ENCODE results near the gene ALPL. TPM values are rescaled to one million over a fixed set of nuclear protein-coding genes. Genes with fewer than 3 reads are reported as not detected.

ALPL gene
- total and polyA plus RNA-seq, 2 of the 4 experiments (the other 2 are of a cell fraction), result 0.54 to 2.2 TPM

DNA sequence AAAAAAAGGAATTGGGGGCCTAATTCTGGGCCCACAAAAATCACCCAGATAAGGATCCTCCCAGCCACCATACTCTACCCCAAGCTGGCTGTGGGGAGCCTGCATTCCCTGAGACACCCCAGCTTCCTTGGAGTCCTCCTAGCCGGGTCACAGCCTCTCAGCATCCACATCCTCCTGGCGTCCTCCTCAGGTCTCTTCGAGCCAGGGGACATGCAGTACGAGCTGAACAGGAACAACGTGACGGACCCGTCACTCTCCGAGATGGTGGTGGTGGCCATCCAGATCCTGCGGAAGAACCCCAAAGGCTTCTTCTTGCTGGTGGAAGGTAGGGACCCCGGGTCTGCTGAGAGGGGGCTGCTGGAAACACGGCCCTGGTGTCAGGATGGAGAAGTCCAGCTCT is 64.3 kb downstream of the ALPL start:
- H3K36me3 ChIP-seq (ENCODE audit: control insufficient read depth, insufficient read depth, low read length), result no peaks in the 10 kb centered on the region
- TF ChIP-seq CHD1 (IDR thresholded peaks at IDR 0.05; ENCODE audit: low read depth, low read length) (no peak), FOS (IDR thresholded peaks at IDR 0.05; ENCODE audit: low read depth, low read length) (no peak), SMC3 (IDR thresholded peaks at IDR 0.05; ENCODE audit: low read depth, low read length) (no peak), POLR2A (IDR thresholded peaks at IDR 0.05; ENCODE audit: low read depth, low read length) (no peak), NFE2L2 (IDR thresholded peaks at IDR 0.05; ENCODE audit: low read depth, low read length) (no peak), MXI1 (IDR thresholded peaks at IDR 0.05; ENCODE audit: borderline replicate concordance, low read depth, low read length) (no peak), CEBPB (IDR thresholded peaks at IDR 0.05; ENCODE audit: low read depth, low read length) (no peak), RAD21 (IDR thresholded peaks at IDR 0.05; ENCODE audit: low read length) (no peak), BHLHE40 (IDR thresholded peaks at IDR 0.05; ENCODE audit: low read depth, low read length) (no peak), RCOR1 (IDR thresholded peaks at IDR 0.05; ENCODE audit: insufficient replicate concordance, low read length) (no peak)
- TF ChIP-seq, protein P1, sequence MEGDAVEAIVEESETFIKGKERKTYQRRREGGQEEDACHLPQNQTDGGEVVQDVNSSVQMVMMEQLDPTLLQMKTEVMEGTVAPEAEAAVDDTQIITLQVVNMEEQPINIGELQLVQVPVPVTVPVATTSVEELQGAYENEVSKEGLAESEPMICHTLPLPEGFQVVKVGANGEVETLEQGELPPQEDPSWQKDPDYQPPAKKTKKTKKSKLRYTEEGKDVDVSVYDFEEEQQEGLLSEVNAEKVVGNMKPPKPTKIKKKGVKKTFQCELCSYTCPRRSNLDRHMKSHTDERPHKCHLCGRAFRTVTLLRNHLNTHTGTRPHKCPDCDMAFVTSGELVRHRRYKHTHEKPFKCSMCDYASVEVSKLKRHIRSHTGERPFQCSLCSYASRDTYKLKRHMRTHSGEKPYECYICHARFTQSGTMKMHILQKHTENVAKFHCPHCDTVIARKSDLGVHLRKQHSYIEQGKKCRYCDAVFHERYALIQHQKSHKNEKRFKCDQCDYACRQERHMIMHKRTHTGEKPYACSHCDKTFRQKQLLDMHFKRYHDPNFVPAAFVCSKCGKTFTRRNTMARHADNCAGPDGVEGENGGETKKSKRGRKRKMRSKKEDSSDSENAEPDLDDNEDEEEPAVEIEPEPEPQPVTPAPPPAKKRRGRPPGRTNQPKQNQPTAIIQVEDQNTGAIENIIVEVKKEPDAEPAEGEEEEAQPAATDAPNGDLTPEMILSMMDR (conservative IDR thresholded peaks at IDR 0.05; ENCODE audit: low read depth, low read length), result no peak
- no peak overlapping the region for H2BK15ac ChIP-seq (ENCODE audit: low read depth, low read length)
- H3K9me3 ChIP-seq (ENCODE audit: control insufficient read depth, insufficient read depth, low read length), result peaks cover 4% of the 10 kb centered on the region
- peaks cover 2% of the 10 kb centered on the region for H3K4me1 ChIP-seq (ENCODE audit: control insufficient read depth, insufficient read depth, low read length)
- peak overlapping the region; percentile 5 for H2AK9ac ChIP-seq (replicated peaks; ENCODE audit: low read depth, low read length, poor library complexity)
- no peak overlapping the region for H3K9ac ChIP-seq (ENCODE audit: low read depth, low read length)
- no peak overlapping the region for H3K18ac ChIP-seq (ENCODE audit: low read depth, low read length)
- no peak overlapping the region for H3K23ac ChIP-seq (ENCODE audit: low read depth, low read length)
- no TSS peak for BruUV-seq (replicated peaks)
- no peak overlapping the region for H2BK120ac ChIP-seq (ENCODE audit: low read depth, low read length)
- H2AFZ ChIP-seq (replicated peaks; ENCODE audit: low read length, poor library complexity), result no peak overlapping the region
- H4K8ac ChIP-seq (ENCODE audit: low read depth in 2 of 2, low read length in 2 of 2), result no peak overlapping the region
- H3K14ac ChIP-seq (replicated peaks; ENCODE audit: low read depth, low read length), result no peak overlapping the region
- H3K4me2 ChIP-seq (ENCODE audit: low read depth, low read length), result no peak overlapping the region
- no peaks in the 10 kb centered on the region; the same call in 1 of the 2 replicates for H3K27me3 ChIP-seq (ENCODE audit: control insufficient read depth, insufficient read depth, low read length)
- in situ Hi-C loops (cut with MboI; ENCODE audit: low sequenced_read_pairs), result loop anchor here (5.0 kb wide), 1 partner anchor 201 kb away; no protein-coding TSS in a partner anchor
- H4K5ac ChIP-seq (ENCODE audit: low read depth, low read length), result no peak overlapping the region
- H3K79me1 ChIP-seq (ENCODE audit: low read depth in 1 of 2, low read length in 2 of 2), result no peaks in the 10 kb centered on the region
- 0 out of 2 replicates have a peak, but pooled peaks cover 3% of the 10 kb centered on the region for H4K20me1 ChIP-seq (ENCODE audit: insufficient read depth, low read length)
- no peak overlapping the region for H3K4ac ChIP-seq (ENCODE audit: low read depth, low read length)
- no peak overlapping the region for H2BK20ac ChIP-seq (ENCODE audit: low read depth, low read length)
- intact Hi-C loops (cut with micrococcal nuclease), result loop anchor here (10.0 kb wide), 1 partner anchor 309 kb away; no protein-coding TSS in a partner anchor
- H3K9me1 ChIP-seq (ENCODE audit: insufficient read depth, low read length), result peaks cover 2% of the 10 kb centered on the region
- no peak overlapping the region for H3K56ac ChIP-seq (ENCODE audit: extremely low read depth, insufficient read depth, low read length)
- 0 out of 2 replicates have a peak overlapping the region, but pooled peaks have one; percentile 3 for H2AK5ac ChIP-seq (ENCODE audit: low read depth, low read length)
- H3K4me3 ChIP-seq (ENCODE audit: insufficient read depth, low read depth, low read length), result no peak overlapping the region
- ChIA-PET POLR2A (ENCODE audit: unreplicated experiment) (no interaction called here), CTCF (interaction anchor here (2.3 kb wide), 1 partner anchor 203 kb away, joined by 7 read pairs; no protein-coding TSS in a partner anchor)
- no peak for DNase-seq
- no peak overlapping the region for H2BK5ac ChIP-seq (ENCODE audit: low read depth, low read length, poor library complexity, severe bottlenecking)
- dilution Hi-C loops (cut with HindIII; ENCODE audit: low sequenced_read_pairs, unreplicated experiment), result no loop called here
- ATAC-seq (ENCODE audit: low read depth), result no peak
- no peak overlapping the region for H4K91ac ChIP-seq (ENCODE audit: insufficient read depth, low read depth, low read length)
- H3K27ac ChIP-seq (ENCODE audit: insufficient read depth, low read length), result no peak overlapping the region
- WGBS, 2 experiments (ENCODE audit: extremely low coverage in 2 of 2, insufficient read length in 1 of 2), result 89% methylated on average over 9 of the region's 11 CpGs; no CpG with 5 or more reads in 1 of the 2 experiments

Measured in IMR-90 (cell line).